Upper lobe of right lung (tissue), 1 donor: ENCODE data around the gene PPM1M. TPM values are rescaled to one million over a fixed set of nuclear protein-coding genes. Genes with fewer than 3 reads are reported as not detected.
A peak's percentile ranks its signal among the peaks of the same experiment; 100 is the strongest.

Experiments
- ATAC-seq: fragments of 200-7000 bp; cut with Tn5 transposase; one replicate; pipeline ENCODE4 v1.9.1; 2020; ENCODE audit warnings: mild to moderate bottlenecking, moderate library complexity
- DNase-seq: peaks from one replicate; pipeline ENCODE4 v3.0.0-alpha.2; 2020
- H3K27ac ChIP-seq: fragments of 200-600 bp; one replicate; pipeline ENCODE4 v1.8.0; 2022
- H3K27me3 ChIP-seq: fragments of 200-600 bp; one replicate; pipeline ENCODE4 v1.8.0; 2022; ENCODE audit warnings: mild to moderate bottlenecking
- H3K36me3 ChIP-seq: fragments of 200-600 bp; one replicate; pipeline ENCODE4 v1.8.0; 2022
- H3K4me1 ChIP-seq: fragments of 200-600 bp; one replicate; pipeline ENCODE4 v1.8.0; 2022
- H3K4me3 ChIP-seq: fragments of 200-600 bp; one replicate; pipeline ENCODE4 v1.8.0; 2022; ENCODE audit warnings: mild to moderate bottlenecking
- H3K9me3 ChIP-seq: fragments of 200-600 bp; one replicate; pipeline ENCODE4 v1.8.0; 2022
- CTCF ChIP-seq: fragments of 200-600 bp; IDR thresholded peaks from one replicate; pipeline ENCODE4 v1.8.0; 2022; ENCODE audit warnings: antibody characterized with exemption
- intact Hi-C: fragments of 100-400 bp; cut with DNase I; formaldehyde crosslinking; loops from one replicate; pipeline ENCODE4 v1.11.0; 2022
- total RNA-seq: library from RNA; stranded (reverse); fragmentation: NEBNext Ultra II Directional; extraction: Animal tissue kit (Norgen Biotek cat#: 25700); gene quantifications from one replicate; pipeline ENCODE4 v1.2.1, GENCODE V29; 2021
- donor health status: DM: no; HTN: yes; CAD: no; lungs with severe emphysema.

PPM1M gene
- total RNA-seq, 1 donor from 2014 or later: 44.0 TPM

- DNase-seq (peak; percentile 52), ATAC-seq (no peak)
- no peak overlapping the region for H3K27ac ChIP-seq
- H3K4me3 ChIP-seq: no peak overlapping the region
- H3K4me1 ChIP-seq: peaks cover 28% of the 10 kb centered on the region
- no peak for TF ChIP-seq CTCF
- intact Hi-C loops: no loop called here
- H3K36me3 ChIP-seq: peaks cover 43% of the 10 kb centered on the region
- H3K9me3 ChIP-seq: no peaks in the 10 kb centered on the region
- H3K27me3 ChIP-seq: no peaks in the 10 kb centered on the region
Observed at GRCh38 chr3:52248165-52248541, 2.6 kb downstream of the PPM1M start.

DNA sequence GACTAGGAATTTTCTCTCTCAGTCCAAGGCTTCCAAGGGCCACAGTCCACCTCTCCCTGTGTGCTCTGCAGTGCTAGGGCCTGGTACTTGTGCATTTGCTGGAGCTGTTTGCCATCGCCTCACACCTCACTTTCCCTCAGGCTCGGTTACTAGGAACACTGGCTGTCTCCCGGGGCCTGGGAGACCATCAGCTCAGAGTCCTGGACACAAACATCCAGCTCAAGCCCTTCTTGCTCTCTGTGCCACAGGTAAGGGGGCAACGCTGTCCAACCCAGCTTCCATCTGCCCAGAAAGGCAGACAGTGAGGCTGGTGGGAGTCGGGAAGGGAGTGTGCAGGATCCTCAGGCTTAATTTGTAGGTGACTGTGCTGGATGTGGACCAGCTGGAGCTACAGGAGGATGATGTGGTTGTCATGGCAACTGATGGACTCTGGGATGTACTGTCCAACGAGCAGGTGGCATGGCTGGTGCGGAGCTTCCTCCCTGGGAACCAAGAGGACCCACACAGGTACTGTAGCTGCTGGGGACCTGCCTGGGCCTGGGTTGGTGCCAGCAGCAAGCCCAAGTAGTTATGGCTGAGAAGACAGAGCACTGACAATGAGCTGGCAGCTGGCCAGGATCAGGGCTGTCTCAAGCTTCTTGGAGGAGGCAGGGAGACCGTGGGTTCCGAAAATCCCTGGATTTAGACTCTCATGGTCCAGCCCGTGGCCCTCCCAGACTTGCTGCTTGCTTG lies 3.4 kb downstream of the PPM1M start:
- no peak overlapping the region for H3K27ac ChIP-seq
- TF ChIP-seq CTCF: no peak
- DNase-seq: peak; percentile 68
- H3K27me3 ChIP-seq: no peaks in the 10 kb centered on the region
- peaks cover 50% of the 10 kb centered on the region for H3K36me3 ChIP-seq
- H3K4me3 ChIP-seq: no peak overlapping the region
- intact Hi-C loops: no loop called here
- H3K4me1 ChIP-seq: peaks cover 29% of the 10 kb centered on the region
- no peak for ATAC-seq
- H3K9me3 ChIP-seq: no peaks in the 10 kb centered on the region

- ATAC-seq: no peak
- Histone ChIP-seq H3K36me3 (peaks cover 57% of the 10 kb centered on the region), H3K27ac (no peak overlapping the region), H3K4me3 (no peak overlapping the region), H3K9me3 (no peaks in the 10 kb centered on the region), H3K4me1 (peaks cover 25% of the 10 kb centered on the region), H3K27me3 (no peaks in the 10 kb centered on the region)
- intact Hi-C loops: no loop called here
- DNase-seq: peak; percentile 43
- TF ChIP-seq CTCF: no peak
Observed at GRCh38 chr3:52249683-52250082, 4.1 kb downstream of the PPM1M start.

DNA sequence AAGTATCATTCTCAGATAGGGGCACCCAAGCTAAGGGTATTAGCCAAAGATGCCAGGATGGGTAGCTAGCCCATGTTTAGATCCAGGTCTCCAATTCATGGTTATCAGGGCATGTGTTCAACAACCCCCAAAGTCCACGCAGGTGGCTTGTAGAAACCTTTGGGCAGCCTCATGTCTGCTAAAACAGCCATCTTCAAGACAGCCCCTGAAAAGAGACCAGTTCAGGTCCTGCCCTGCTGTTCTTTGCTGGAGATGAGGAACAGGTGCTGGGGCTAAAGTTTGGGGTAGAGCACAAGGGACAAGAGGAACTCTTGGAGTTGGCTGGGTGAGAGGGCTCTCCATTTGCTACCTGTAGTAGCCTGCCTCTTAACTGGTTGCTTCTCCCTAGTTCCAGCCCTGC lies 4.6 kb downstream of the PPM1M start:
- no peak overlapping the region for H3K27ac ChIP-seq

GRCh38 chr3:52253314-52254304 lies 8.1 kb downstream of the PPM1M start:
- intact Hi-C loops: no loop called here
- ATAC-seq (peak; percentile 94), DNase-seq (peak; percentile 83)
- Histone ChIP-seq H3K36me3 (peaks cover 90% of the 10 kb centered on the region), H3K27me3 (no peaks in the 10 kb centered on the region), H3K9me3 (no peaks in the 10 kb centered on the region), H3K4me3 (no peak overlapping the region), H3K4me1 (peaks cover 12% of the 10 kb centered on the region), H3K27ac (peak overlapping the region; percentile 69)
- TF ChIP-seq CTCF: no peak

More for the DNA sequence above, 4.6 kb downstream of the PPM1M start:
- Histone ChIP-seq H3K27me3 (no peaks in the 10 kb centered on the region), H3K4me1 (peaks cover 22% of the 10 kb centered on the region), H3K36me3 (peaks cover 61% of the 10 kb centered on the region), H3K9me3 (no peaks in the 10 kb centered on the region), H3K4me3 (no peak overlapping the region)
- TF ChIP-seq CTCF: no peak
- no peak for ATAC-seq
- peak; percentile 16 for DNase-seq
- intact Hi-C loops: no loop called here
